COLO829 (cell line): ENCODE results near the gene ZBED6.

Source experiments
- DNase-seq: peaks from one replicate; pipeline ENCODE4 v3.0.0; 2012; ENCODE audit warnings: low spot score

ZBED6 gene

GRCh38 chr1:203840208-203840808 lies 44.9 kb downstream of the ZBED6 start:
- no peak for DNase-seq

DNA sequence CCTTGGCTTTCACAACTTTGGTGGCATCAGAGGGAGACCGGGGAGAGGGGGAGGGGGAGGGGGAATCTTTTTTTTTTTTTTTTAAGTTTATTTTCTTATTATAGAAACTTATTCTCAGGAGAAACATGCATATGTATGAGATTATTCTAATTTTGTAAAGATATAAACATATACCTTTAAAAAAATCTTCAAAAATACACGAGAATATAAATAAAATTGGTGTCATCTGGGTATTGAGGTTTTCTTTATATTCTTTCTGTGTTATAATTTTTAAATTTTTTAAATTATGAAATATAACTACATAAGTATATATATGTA lies 47.1 kb downstream of the ZBED6 start:
- no peak for DNase-seq

- DNase-seq = no peak
Observed at GRCh38 chr1:203843435-203843834, 48.0 kb downstream of the ZBED6 start.
